IPS DF 6.9 (cell line): ENCODE results near the gene TVP23A.
A peak's percentile ranks its signal among the peaks of the same experiment; 100 is the strongest.

Source experiments
- DNase-seq: peaks from one replicate; pipeline ENCODE4 v3.0.0-alpha.2; 2013; ENCODE audit warnings: low read depth, low spot score
- H3K27ac ChIP-seq: one replicate; pipeline ENCODE4 v1.5.1; 2013; ENCODE audit warnings: low read length, control low read depth
- H3K27me3 ChIP-seq: 2 replicates; pipeline ENCODE4 v1.6.1; 2013; ENCODE audit warnings: mild to moderate bottlenecking, low read length; ENCODE audit not compliant: control insufficient read depth, insufficient read depth
- H3K36me3 ChIP-seq: 2 replicates; pipeline ENCODE4 v1.6.1; 2013; ENCODE audit warnings: low read length; ENCODE audit not compliant: control insufficient read depth, insufficient read depth
- H3K4me1 ChIP-seq: 2 replicates; pipeline ENCODE4 v1.6.1; 2013; ENCODE audit warnings: low read length; ENCODE audit not compliant: control insufficient read depth, insufficient read depth
- H3K4me3 ChIP-seq: 2 replicates; pipeline ENCODE4 v1.5.1; 2013; ENCODE audit warnings: mild to moderate bottlenecking, low read length
- H3K9me3 ChIP-seq: 2 replicates; pipeline ENCODE4 v1.6.1; 2013; ENCODE audit warnings: low read length, inconsistent platforms; ENCODE audit not compliant: control insufficient read depth, insufficient read depth
- WGBS: extraction: QIAGEN DNeasy Blood & Tissue Kit; methylation state at CpG from one replicate; pipeline ENCODE4 v1.1.7; 2013; ENCODE audit warnings: mixed read lengths, missing lambda C conversion rate; ENCODE audit not compliant: insufficient read length, insufficient coverage; 5-methylcytosine and 5-hydroxymethylcytosine counted together

The TVP23A gene

DNA sequence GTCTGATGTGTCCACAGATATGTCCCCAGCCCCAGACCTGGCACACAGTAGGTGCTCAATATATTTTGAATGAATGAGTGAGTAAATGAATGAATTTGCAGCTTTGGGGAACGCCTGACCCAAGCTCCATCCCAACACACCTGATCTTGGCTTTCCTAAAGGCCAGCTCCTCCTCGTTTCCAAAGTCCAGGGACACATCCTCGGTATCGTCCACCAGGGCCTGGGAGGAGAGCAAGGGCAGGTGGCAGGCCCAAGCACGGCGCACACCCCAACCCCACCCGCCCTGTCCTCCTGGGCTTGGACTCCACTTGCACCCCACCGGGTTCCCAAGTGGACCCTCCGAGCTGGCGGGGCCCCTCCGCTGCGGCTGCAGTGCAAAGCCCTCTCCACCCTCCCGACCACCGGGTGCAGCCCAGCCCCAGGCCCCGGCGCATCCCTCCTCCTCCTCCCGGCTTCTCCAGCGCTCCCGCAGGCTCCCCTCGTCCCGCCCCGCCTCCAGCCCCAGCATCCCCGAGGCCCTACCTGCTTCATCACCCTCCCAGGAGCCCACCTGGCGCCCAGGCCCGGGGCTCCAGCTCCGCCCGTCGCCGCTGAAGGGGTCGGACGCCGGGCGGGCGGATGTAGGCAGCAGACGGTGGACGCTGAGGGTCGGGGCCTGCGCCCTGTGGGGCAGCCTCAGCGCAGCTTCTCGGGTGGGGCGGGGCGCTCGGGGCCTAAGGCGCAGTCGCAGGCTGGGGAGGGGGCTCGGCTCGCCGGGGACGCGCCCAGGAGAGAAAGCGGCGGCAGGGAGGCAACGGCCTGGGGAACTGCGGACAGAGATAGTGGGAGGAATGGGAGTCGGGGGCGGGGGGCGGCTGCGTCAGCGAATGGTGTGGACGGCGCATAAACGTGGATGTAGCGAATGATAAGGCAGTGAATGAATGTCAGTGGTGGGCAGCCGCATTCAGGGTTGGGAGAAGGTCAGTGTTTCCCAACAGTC, at the start of gene TVP23A:
Gene TVP23A (minus strand): TSS at position 832 of the 979 bp plus-strand sequence. CDS start 301 bp downstream, at position 531.
- no peak within 1 kb of the TSS for H3K27ac ChIP-seq
- no peaks in the 10 kb centered on the region for H3K9me3 ChIP-seq
- H3K27me3 ChIP-seq, result no peaks in the 10 kb centered on the region
- H3K4me1 ChIP-seq, result no peaks in the 10 kb centered on the region
- no CpG with 5 or more reads among the region's 64 CpGs for WGBS
- H3K4me3 ChIP-seq, result peak within 1 kb of the TSS; percentile 47; the same call in 1 of the 2 replicates
- DNase-seq, result peak; percentile 9
- H3K36me3 ChIP-seq, result no peaks in the 10 kb centered on the region

DNA sequence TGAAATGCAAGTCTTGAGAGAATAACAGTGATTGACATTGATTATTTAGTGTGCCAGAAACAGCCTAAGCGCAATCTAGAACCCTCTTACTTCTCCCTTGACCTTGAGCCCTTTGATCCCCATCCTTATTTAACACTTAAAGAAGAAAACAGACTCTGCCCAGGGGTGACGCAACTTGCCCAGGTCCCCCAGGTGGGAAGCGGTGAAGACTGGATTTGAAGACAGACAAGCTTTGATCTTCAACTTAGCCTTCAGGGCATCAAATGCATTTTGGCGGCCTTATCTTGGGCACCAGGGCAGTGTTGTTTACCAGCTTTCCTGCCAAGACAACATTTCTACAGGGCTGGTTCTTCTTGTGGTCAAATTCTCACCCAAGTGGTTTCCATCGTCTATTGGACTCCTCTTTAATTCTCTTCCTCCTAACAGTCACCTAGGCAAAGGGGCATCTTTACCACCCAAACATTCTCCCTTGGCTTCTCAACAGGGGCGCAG, 49.6 kb upstream of the TVP23A start:
- H3K27me3 ChIP-seq, result no peaks in the 10 kb centered on the region
- WGBS, result no CpG with 5 or more reads among the region's 6 CpGs
- DNase-seq, result no peak
- no peak overlapping the region for H3K27ac ChIP-seq
- no peaks in the 10 kb centered on the region for H3K36me3 ChIP-seq
- no peaks in the 10 kb centered on the region for H3K9me3 ChIP-seq
- H3K4me3 ChIP-seq, result no peak overlapping the region
- no peaks in the 10 kb centered on the region for H3K4me1 ChIP-seq

GRCh38 chr16:10867199-10867598, 48.6 kb upstream of the TVP23A start:
- H3K4me3 ChIP-seq, result no peak overlapping the region
- no peaks in the 10 kb centered on the region for H3K4me1 ChIP-seq
- H3K9me3 ChIP-seq, result no peaks in the 10 kb centered on the region
- no CpG with 5 or more reads among the region's 6 CpGs for WGBS
- H3K36me3 ChIP-seq, result no peaks in the 10 kb centered on the region
- no peak overlapping the region for H3K27ac ChIP-seq
- no peak for DNase-seq
- no peaks in the 10 kb centered on the region for H3K27me3 ChIP-seq

- Histone ChIP-seq H3K36me3 (no peaks in the 10 kb centered on the region), H3K4me1 (no peaks in the 10 kb centered on the region), H3K9me3 (no peaks in the 10 kb centered on the region), H3K27me3 (no peaks in the 10 kb centered on the region), H3K27ac (no peak overlapping the region), H3K4me3 (no peak overlapping the region)
- no peak for DNase-seq
- no CpG with 5 or more reads among the region's 13 CpGs for WGBS
Measured at GRCh38 chr16:10865991-10866966, 47.7 kb upstream of the TVP23A start.

GRCh38 chr16:10862438-10862837, 43.8 kb upstream of the TVP23A start:
- H3K36me3 ChIP-seq, result no peaks in the 10 kb centered on the region
- no CpG with 5 or more reads among the region's 2 CpGs for WGBS
- H3K4me3 ChIP-seq, result no peak overlapping the region
- no peaks in the 10 kb centered on the region for H3K9me3 ChIP-seq
- no peaks in the 10 kb centered on the region for H3K4me1 ChIP-seq
- H3K27ac ChIP-seq, result no peak overlapping the region
- DNase-seq, result no peak
- H3K27me3 ChIP-seq, result no peaks in the 10 kb centered on the region

DNA sequence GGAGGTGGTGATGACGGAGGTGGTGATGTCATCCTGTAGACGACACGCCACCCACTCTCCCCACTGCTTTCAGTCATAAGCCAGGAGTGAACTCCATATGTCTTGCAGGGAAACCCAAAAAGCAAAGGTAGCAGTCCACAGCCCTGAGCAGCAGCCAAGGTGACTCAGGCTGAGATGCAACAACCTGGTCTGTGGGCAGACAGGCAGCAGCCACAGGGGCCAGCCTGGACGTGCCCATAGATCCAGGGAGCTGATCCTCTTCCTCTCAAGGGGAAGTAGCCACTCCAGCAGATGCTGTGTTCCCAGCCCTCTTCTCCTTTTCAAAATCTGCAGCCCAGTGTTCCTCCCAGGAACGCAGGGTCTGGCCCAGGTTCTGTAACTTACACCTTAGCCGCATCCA, 41.1 kb upstream of the TVP23A start:
- DNase-seq, result no peak
- Histone ChIP-seq H3K9me3 (no peaks in the 10 kb centered on the region), H3K27ac (no peak overlapping the region), H3K4me1 (no peaks in the 10 kb centered on the region), H3K27me3 (no peaks in the 10 kb centered on the region), H3K36me3 (no peaks in the 10 kb centered on the region), H3K4me3 (no peak overlapping the region)
- no CpG with 5 or more reads among the region's 6 CpGs for WGBS

DNA sequence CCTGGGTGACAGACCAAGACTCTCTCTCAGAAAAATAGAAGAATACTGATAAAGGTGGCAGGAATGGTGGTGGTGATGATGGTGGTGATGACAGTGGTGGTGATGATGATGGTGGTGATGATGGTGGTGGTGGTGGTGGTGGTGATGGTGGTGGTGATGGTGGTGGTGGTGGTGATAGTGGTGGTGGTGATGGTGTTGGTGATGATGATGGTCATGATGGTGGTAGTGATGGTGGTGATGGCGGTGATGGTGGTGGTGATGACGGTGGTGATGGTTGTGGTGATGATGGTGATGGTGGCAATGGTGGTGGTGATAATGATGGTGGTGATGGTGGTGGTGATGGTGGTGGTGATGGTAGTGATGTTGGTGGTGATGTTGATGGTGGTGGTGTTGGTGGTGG, 40.4 kb upstream of the TVP23A start:
- no CpG with 5 or more reads among the region's 2 CpGs for WGBS
- H3K27me3 ChIP-seq, result no peaks in the 10 kb centered on the region
- H3K27ac ChIP-seq, result no peak overlapping the region
- no peaks in the 10 kb centered on the region for H3K36me3 ChIP-seq
- no peaks in the 10 kb centered on the region for H3K4me1 ChIP-seq
- no peak overlapping the region for H3K4me3 ChIP-seq
- no peaks in the 10 kb centered on the region for H3K9me3 ChIP-seq
- DNase-seq, result no peak

DNA sequence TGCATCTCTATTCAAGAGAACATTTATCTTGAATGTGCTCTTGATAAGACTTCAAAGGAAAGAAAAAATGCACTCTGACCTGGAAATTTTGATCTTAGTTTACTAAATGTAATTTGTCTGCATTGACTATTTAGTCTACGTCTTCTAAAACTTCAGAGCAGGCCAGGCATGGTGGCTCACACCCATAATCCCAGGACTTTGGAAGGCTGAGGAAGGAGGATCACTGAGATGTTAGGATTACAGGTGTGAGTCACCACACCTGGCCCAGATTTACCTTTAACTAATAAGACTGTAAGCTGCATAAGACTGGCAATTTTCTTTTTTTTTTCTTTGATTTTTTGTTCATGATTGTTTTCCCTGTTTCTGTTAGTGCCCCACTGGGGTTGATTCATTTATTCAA, 39.6 kb upstream of the TVP23A start:
- no peaks in the 10 kb centered on the region for H3K4me1 ChIP-seq
- H3K4me3 ChIP-seq, result no peak overlapping the region
- no peaks in the 10 kb centered on the region for H3K9me3 ChIP-seq
- no peak for DNase-seq
- H3K27ac ChIP-seq, result no peak overlapping the region
- H3K27me3 ChIP-seq, result no peaks in the 10 kb centered on the region
- no peaks in the 10 kb centered on the region for H3K36me3 ChIP-seq
- no CpG with 5 or more reads among the region's 1 CpG for WGBS

DNA sequence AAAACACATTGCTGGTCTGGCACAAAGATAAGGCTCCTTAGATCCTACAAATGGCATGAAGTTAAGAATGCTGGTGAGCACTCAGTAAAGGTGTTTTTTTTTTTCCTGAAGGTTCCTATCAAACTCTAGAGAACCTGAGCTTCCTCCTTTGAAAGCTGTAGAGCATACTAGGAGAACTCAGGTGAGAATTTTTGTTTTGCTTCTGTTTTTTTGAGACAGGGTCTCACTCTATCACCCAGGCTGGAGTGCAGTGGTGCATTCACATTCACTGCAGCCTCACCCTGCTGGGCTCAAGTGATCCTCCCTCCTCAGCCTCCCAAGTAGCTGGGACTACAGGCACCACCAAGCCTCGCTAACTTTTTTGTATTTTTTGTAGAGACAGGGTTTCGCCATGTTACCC, 37.4 kb upstream of the TVP23A start:
- no peaks in the 10 kb centered on the region for H3K9me3 ChIP-seq
- no peak overlapping the region for H3K27ac ChIP-seq
- DNase-seq, result no peak
- no peaks in the 10 kb centered on the region for H3K27me3 ChIP-seq
- no peaks in the 10 kb centered on the region for H3K36me3 ChIP-seq
- no peaks in the 10 kb centered on the region; the same call in 1 of the 2 replicates for H3K4me1 ChIP-seq
- WGBS, result no CpG with 5 or more reads among the region's 2 CpGs
- H3K4me3 ChIP-seq, result no peak overlapping the region

DNA sequence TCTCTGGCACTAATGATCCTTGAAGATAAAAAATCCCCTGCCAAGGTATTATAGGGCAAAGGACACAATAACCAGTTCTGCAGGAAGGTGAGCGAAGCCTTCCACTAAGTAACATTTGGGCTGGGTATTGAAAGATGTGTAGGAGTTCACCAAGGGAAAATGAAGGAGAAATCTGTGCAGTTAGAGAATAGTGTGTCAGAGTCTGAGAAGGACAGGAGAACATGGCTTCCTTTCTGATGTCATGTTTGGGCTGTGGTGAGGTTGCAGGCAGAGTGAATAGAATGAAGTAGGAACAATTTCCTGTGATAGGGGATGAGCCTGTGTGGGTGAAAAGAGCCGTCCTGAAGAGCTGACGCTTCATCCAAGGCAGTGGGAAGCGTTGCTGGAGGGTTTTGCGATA, 34.4 kb upstream of the TVP23A start:
- no peaks in the 10 kb centered on the region for H3K9me3 ChIP-seq
- no peak overlapping the region for H3K27ac ChIP-seq
- WGBS, result no CpG with 5 or more reads among the region's 5 CpGs
- no peak for DNase-seq
- no peak overlapping the region for H3K4me3 ChIP-seq
- no peaks in the 10 kb centered on the region for H3K36me3 ChIP-seq
- H3K27me3 ChIP-seq, result no peaks in the 10 kb centered on the region
- no peaks in the 10 kb centered on the region; the same call in 1 of the 2 replicates for H3K4me1 ChIP-seq
